HG03520 (cell line): ENCODE data around the gene ARHGAP26.

Experiments used
- ATAC-seq: cut with Tn5 transposase; IDR thresholded peaks from one replicate; pipeline ENCODE4 v1.9.1; 2021; ENCODE audit warnings: mild to moderate bottlenecking, moderate library complexity; ENCODE audit not compliant: unreplicated experiment

ARHGAP26 gene

GRCh38 chr5:143249851-143250250 is 479.7 kb downstream of the ARHGAP26 start:
- ATAC-seq: no peak

GRCh38 chr5:143251190-143251589 is 481.0 kb downstream of the ARHGAP26 start:
- no peak for ATAC-seq

GRCh38 chr5:143251946-143252345 is 481.8 kb downstream of the ARHGAP26 start:
- no peak for ATAC-seq

- no peak for ATAC-seq
These were observed 484.6 kb downstream of the ARHGAP26 start for GRCh38 chr5:143254819-143255218.

- ATAC-seq: no peak
These were observed 488.5 kb downstream of the ARHGAP26 start for GRCh38 chr5:143258559-143259253.

- no peak for ATAC-seq
These were observed 489.1 kb downstream of the ARHGAP26 start for GRCh38 chr5:143259254-143259605.

- ATAC-seq: no peak
These were observed 491.7 kb downstream of the ARHGAP26 start for GRCh38 chr5:143261748-143262392.

GRCh38 chr5:143262393-143263174 is 492.4 kb downstream of the ARHGAP26 start:
- peak; percentile 54 for ATAC-seq

- no peak for ATAC-seq
These were observed 493.2 kb downstream of the ARHGAP26 start for GRCh38 chr5:143263272-143263810.

- ATAC-seq: no peak
These were observed 495.8 kb downstream of the ARHGAP26 start for GRCh38 chr5:143265995-143266394.

- ATAC-seq: no peak
These were observed 497.0 kb downstream of the ARHGAP26 start for GRCh38 chr5:143267186-143267585.

- no peak for ATAC-seq
These were observed 498.2 kb downstream of the ARHGAP26 start for GRCh38 chr5:143268388-143268787.

- ATAC-seq: no peak
These were observed 501.3 kb downstream of the ARHGAP26 start for GRCh38 chr5:143271431-143271830.

GRCh38 chr5:143274952-143275351 is 504.8 kb downstream of the ARHGAP26 start:
- ATAC-seq: no peak

- no peak for ATAC-seq
These were observed 505.6 kb downstream of the ARHGAP26 start for GRCh38 chr5:143275512-143276363.

GRCh38 chr5:143277536-143277935 is 507.4 kb downstream of the ARHGAP26 start:
- no peak for ATAC-seq
